H9 (cell line): ENCODE measurements around the gene RASL10B. TPM values are rescaled to one million over a fixed set of nuclear protein-coding genes. Genes with fewer than 3 reads are reported as not detected.

Experiments
- DNase-seq: peaks from one replicate; pipeline ENCODE4 v3.0.0-alpha.2; 2017
- H2AFZ ChIP-seq: one replicate; pipeline ENCODE4 v1.6.1; 2013; ENCODE audit warnings: mild to moderate bottlenecking, low read length, control low read depth, moderate library complexity
- H2AK5ac ChIP-seq: 2 replicates; pipeline ENCODE4 v1.6.1; 2013; ENCODE audit warnings: low read length, control low read depth, mixed read lengths; ENCODE audit not compliant: insufficient read length
- H2BK120ac ChIP-seq: one replicate; pipeline ENCODE4 v1.6.1; 2013; ENCODE audit warnings: low read depth, mild to moderate bottlenecking, low read length, control low read depth, inconsistent platforms; ENCODE audit not compliant: poor library complexity, severe bottlenecking
- H2BK12ac ChIP-seq: 2 replicates; pipeline ENCODE4 v1.6.1; 2013; ENCODE audit warnings: low read length, control low read depth, mixed read lengths, low read depth; ENCODE audit not compliant: insufficient read length
- H2BK15ac ChIP-seq: 2 replicates; pipeline ENCODE4 v1.6.1; 2013; ENCODE audit warnings: low read depth, low read length, control low read depth
- H2BK20ac ChIP-seq: one replicate; pipeline ENCODE4 v1.6.1; 2013; ENCODE audit warnings: low read depth, mild to moderate bottlenecking, low read length, control low read depth, inconsistent platforms; ENCODE audit not compliant: poor library complexity, severe bottlenecking
- H2BK5ac ChIP-seq: 2 replicates; pipeline ENCODE4 v1.6.1; 2013; ENCODE audit warnings: low read length, control low read depth, mixed read lengths; ENCODE audit not compliant: insufficient read length
- H3K14ac ChIP-seq: 2 replicates; pipeline ENCODE4 v1.6.1; 2013; ENCODE audit warnings: low read length, control low read depth; ENCODE audit not compliant: insufficient read depth
- H3K18ac ChIP-seq: 2 replicates; pipeline ENCODE4 v1.6.1; 2013; ENCODE audit warnings: low read depth, mild to moderate bottlenecking, mixed read lengths, low read length, control low read depth; ENCODE audit not compliant: insufficient read length
- H3K23ac ChIP-seq: 2 replicates; pipeline ENCODE4 v1.6.1; 2013; ENCODE audit warnings: low read length, control low read depth, mixed read lengths, low read depth; ENCODE audit not compliant: insufficient read length
- H3K23me2 ChIP-seq: 2 replicates; pipeline ENCODE4 v1.6.1; 2013; ENCODE audit warnings: low read depth, mild to moderate bottlenecking, mixed read lengths, low read length, control low read depth; ENCODE audit not compliant: insufficient read length, poor library complexity, severe bottlenecking
- H3K27ac ChIP-seq: 2 replicates; pipeline ENCODE4 v1.5.1; 2013; ENCODE audit warnings: low read length, control low read depth, mixed read lengths, low read depth; ENCODE audit not compliant: insufficient read length
- H3K27me3 ChIP-seq: 2 replicates; pipeline ENCODE4 v1.6.1; 2013; ENCODE audit warnings: low read length, control low read depth, inconsistent platforms; ENCODE audit not compliant: insufficient read depth
- H3K4ac ChIP-seq: 2 replicates; pipeline ENCODE4 v1.6.1; 2013; ENCODE audit warnings: low read depth, mild to moderate bottlenecking, control low read depth, inconsistent platforms, low read length, moderate library complexity
- H3K4me1 ChIP-seq: 2 replicates; pipeline ENCODE4 v1.6.1; 2013; ENCODE audit warnings: low read length, control low read depth, inconsistent platforms; ENCODE audit not compliant: insufficient read depth
- H3K4me2 ChIP-seq: 2 replicates; pipeline ENCODE4 v1.6.1; 2013; ENCODE audit warnings: low read length, control low read depth, mixed read lengths; ENCODE audit not compliant: insufficient read length, insufficient read depth
- H3K56ac ChIP-seq: 2 replicates; pipeline ENCODE4 v1.6.1; 2013; ENCODE audit warnings: low read depth, mild to moderate bottlenecking, mixed read lengths, low read length, control low read depth; ENCODE audit not compliant: insufficient read length
- H3K79me1 ChIP-seq: 2 replicates; pipeline ENCODE4 v1.6.1; 2013; ENCODE audit warnings: low read depth, mild to moderate bottlenecking, moderate library complexity, low read length, control low read depth, inconsistent platforms; ENCODE audit not compliant: insufficient read depth, poor library complexity, severe bottlenecking
- H3K79me2 ChIP-seq: 2 replicates; pipeline ENCODE4 v1.6.1; 2013; ENCODE audit warnings: low read length, control low read depth, inconsistent platforms; ENCODE audit not compliant: insufficient read depth
- H3K9ac ChIP-seq: 2 replicates; pipeline ENCODE4 v1.6.1; 2013; ENCODE audit warnings: low read length, control low read depth, mixed read lengths; ENCODE audit not compliant: insufficient read length; ENCODE audit errors: extremely low read depth
- H3K9me3 ChIP-seq: one replicate; pipeline ENCODE4 v1.6.1; 2013; ENCODE audit warnings: low read depth, low read length, inconsistent platforms; ENCODE audit not compliant: control insufficient read depth
- H3T11ph ChIP-seq: one replicate; pipeline ENCODE4 v1.6.1; 2013; ENCODE audit warnings: mild to moderate bottlenecking, low read length, control low read depth, inconsistent platforms
- H4K20me1 ChIP-seq: one replicate; pipeline ENCODE4 v1.6.1; 2013; ENCODE audit not compliant: control insufficient read depth, insufficient read length, insufficient read depth
- H4K5ac ChIP-seq: 2 replicates; pipeline ENCODE4 v1.6.1; 2013; ENCODE audit warnings: low read depth, mild to moderate bottlenecking, mixed read lengths, low read length, control low read depth; ENCODE audit not compliant: insufficient read length
- H4K8ac ChIP-seq: replicated peaks from 2 replicates; pipeline ENCODE4 v1.6.1; 2013; ENCODE audit warnings: low read length, control low read depth, mixed read lengths, low read depth; ENCODE audit not compliant: insufficient read length
- H4K91ac ChIP-seq: 2 replicates; pipeline ENCODE4 v1.6.1; 2013; ENCODE audit warnings: low read depth, mild to moderate bottlenecking, moderate library complexity, mixed read lengths, low read length, control low read depth; ENCODE audit not compliant: insufficient read length
- H3K27ac Mint-ChIP-seq, 3 experiments: 2 replicates in 2 of 3; 3 replicates in 1 of 3; pipeline ENCODE4 v1.8.0; 2020 to 2021; ENCODE audit warnings: mixed read lengths in 3 of 3, mild to moderate bottlenecking in 1 of 3, moderate library complexity in 1 of 3
- H3K27me3 Mint-ChIP-seq: 2 replicates; pipeline ENCODE4 v1.8.0; 2021; ENCODE audit warnings: low read depth, mild to moderate bottlenecking, moderate library complexity, mixed read lengths
- H3K36me3 Mint-ChIP-seq, 3 experiments: 2 replicates in 2 of 3; 3 replicates in 1 of 3; pipeline ENCODE4 v1.8.0; 2020 to 2021; ENCODE audit warnings: low read depth in 3 of 3, mixed read lengths in 3 of 3; ENCODE audit not compliant: insufficient read depth in 1 of 3
- H3K4me1 Mint-ChIP-seq, 2 experiments: 2 replicates each; pipeline ENCODE4 v1.8.0; 2020; ENCODE audit warnings: mixed read lengths in 2 of 2
- H3K4me3 Mint-ChIP-seq, 2 experiments: 2 replicates in 1 of 2; 3 replicates in 1 of 2; pipeline ENCODE4 v1.8.0; 2020 to 2021; ENCODE audit warnings: mild to moderate bottlenecking in 2 of 2, mixed read lengths in 2 of 2, moderate library complexity in 1 of 2
- H3K9me3 Mint-ChIP-seq, 2 experiments: 2 replicates in 1 of 2; 3 replicates in 1 of 2; pipeline ENCODE4 v1.8.0; 2020; ENCODE audit warnings: mild to moderate bottlenecking in 2 of 2, mixed read lengths in 2 of 2, moderate library complexity in 1 of 2
- WGBS: extraction: QIAGEN DNeasy Blood & Tissue Kit; methylation state at CpG from one replicate; pipeline ENCODE4 v1.1.7; 2013; ENCODE audit warnings: missing lambda C conversion rate, low lambda C conversion rate, mixed read lengths; ENCODE audit not compliant: insufficient read length; ENCODE audit errors: extremely low coverage; 5-methylcytosine and 5-hydroxymethylcytosine counted together
- total RNA-seq: library from RNA; stranded (reverse); gene quantifications from 2 replicates; pipeline ENCODE4 v1.2.1, GENCODE V29; 2021
- TF ChIP-seq, protein P1 (sequence below): fragments of 200-600 bp; sonication (generic); conservative IDR thresholded peaks from 3 replicates; pipeline ENCODE4 v1.8.0; 2021; ENCODE audit warnings: antibody characterized with exemption, mild to moderate bottlenecking

Gene RASL10B
- total RNA-seq, 1 experiment from 2014 or later: 15.9 TPM

- Histone ChIP-seq H4K5ac (no peak overlapping the region), H2BK20ac (no peak overlapping the region), H3K27ac (no peak overlapping the region), H3K79me1 (no peaks in the 10 kb centered on the region), H2AK5ac (no peak overlapping the region), H3K79me2 (no peaks in the 10 kb centered on the region), H3K23ac (no peak overlapping the region), H3K23me2 (no peaks in the 10 kb centered on the region), H2BK5ac (no peak overlapping the region), H4K20me1 (no peaks in the 10 kb centered on the region), H4K8ac (no peak overlapping the region), H3K27me3 (no peaks in the 10 kb centered on the region), H3K56ac (no peak overlapping the region), H3K14ac (no peak overlapping the region), H3K18ac (no peak overlapping the region), H2BK120ac (no peak overlapping the region), H3K9me3 (no peaks in the 10 kb centered on the region), H3T11ph (no peak overlapping the region), H2BK12ac (no peak overlapping the region), H2AFZ (no peak overlapping the region), H3K4me1 (peaks cover 2% of the 10 kb centered on the region; the same call in 1 of the 2 replicates), H4K91ac (no peak overlapping the region), H3K9ac (no peak overlapping the region), H3K4ac (no peak overlapping the region), H3K4me2 (no peak overlapping the region), H2BK15ac (no peak overlapping the region)
- Mint-ChIP-seq H3K27me3 (no peaks in the 10 kb centered on the region), H3K9me3 (no peaks in the 10 kb centered on the region), H3K27ac (no peak overlapping the region), H3K4me1 (peaks cover 15 to 18% of the 10 kb centered on the region in 2 experiments), H3K4me3 (no peak overlapping the region), H3K36me3 (peaks cover 7 to 42% (median 13%) of the 10 kb centered on the region in 3 experiments; a peak in 6 of 7 replicates)
- DNase-seq: no peak
- WGBS: no CpG with 5 or more reads among the region's 7 CpGs
- TF ChIP-seq, protein P1, sequence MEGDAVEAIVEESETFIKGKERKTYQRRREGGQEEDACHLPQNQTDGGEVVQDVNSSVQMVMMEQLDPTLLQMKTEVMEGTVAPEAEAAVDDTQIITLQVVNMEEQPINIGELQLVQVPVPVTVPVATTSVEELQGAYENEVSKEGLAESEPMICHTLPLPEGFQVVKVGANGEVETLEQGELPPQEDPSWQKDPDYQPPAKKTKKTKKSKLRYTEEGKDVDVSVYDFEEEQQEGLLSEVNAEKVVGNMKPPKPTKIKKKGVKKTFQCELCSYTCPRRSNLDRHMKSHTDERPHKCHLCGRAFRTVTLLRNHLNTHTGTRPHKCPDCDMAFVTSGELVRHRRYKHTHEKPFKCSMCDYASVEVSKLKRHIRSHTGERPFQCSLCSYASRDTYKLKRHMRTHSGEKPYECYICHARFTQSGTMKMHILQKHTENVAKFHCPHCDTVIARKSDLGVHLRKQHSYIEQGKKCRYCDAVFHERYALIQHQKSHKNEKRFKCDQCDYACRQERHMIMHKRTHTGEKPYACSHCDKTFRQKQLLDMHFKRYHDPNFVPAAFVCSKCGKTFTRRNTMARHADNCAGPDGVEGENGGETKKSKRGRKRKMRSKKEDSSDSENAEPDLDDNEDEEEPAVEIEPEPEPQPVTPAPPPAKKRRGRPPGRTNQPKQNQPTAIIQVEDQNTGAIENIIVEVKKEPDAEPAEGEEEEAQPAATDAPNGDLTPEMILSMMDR: no peak
Measured at GRCh38 chr17:35692512-35693210, 38.8 kb upstream of the RASL10B start.
